HuH-7.5 (cell line): ENCODE results near the gene HOXA5.

ENCODE experiments used
- DNase-seq: peaks from one replicate; pipeline ENCODE4 v3.0.0; 2011; ENCODE audit warnings: low spot score

The HOXA5 gene

GRCh38 chr7:27118580-27118979 is 24.9 kb downstream of the HOXA5 start:
- no peak for DNase-seq

GRCh38 chr7:27117887-27118491 is 25.5 kb downstream of the HOXA5 start:
- DNase-seq = no peak

GRCh38 chr7:27116962-27117886 is 26.3 kb downstream of the HOXA5 start:
- no peak for DNase-seq

- DNase-seq = no peak
Observed at GRCh38 chr7:27116031-27116961, 27.2 kb downstream of the HOXA5 start.

GRCh38 chr7:27115221-27116026 is 28.1 kb downstream of the HOXA5 start:
- DNase-seq = no peak

- no peak for DNase-seq
Observed at GRCh38 chr7:27114881-27115220, 28.6 kb downstream of the HOXA5 start.

- no peak for DNase-seq
Observed at GRCh38 chr7:27113991-27114769, 29.3 kb downstream of the HOXA5 start.

GRCh38 chr7:27112955-27113949 is 30.2 kb downstream of the HOXA5 start:
- DNase-seq = no peak

GRCh38 chr7:27112361-27112760 is 31.1 kb downstream of the HOXA5 start:
- no peak for DNase-seq

- no peak for DNase-seq
Observed at GRCh38 chr7:27111751-27112277, 31.7 kb downstream of the HOXA5 start.

GRCh38 chr7:27111042-27111750 is 32.3 kb downstream of the HOXA5 start:
- DNase-seq = no peak

- no peak for DNase-seq
Observed at GRCh38 chr7:27110186-27111031, 33.1 kb downstream of the HOXA5 start.

- no peak for DNase-seq
Observed at GRCh38 chr7:27109466-27110185, 33.9 kb downstream of the HOXA5 start.

- DNase-seq = no peak
Observed at GRCh38 chr7:27108390-27109127, 34.9 kb downstream of the HOXA5 start.

- DNase-seq = no peak
Observed at GRCh38 chr7:27107391-27108381, 35.8 kb downstream of the HOXA5 start.
